H1 (cell line): Measurements from ENCODE around the gene INPP5F. TPM values are rescaled to one million over a fixed set of nuclear protein-coding genes. Genes with fewer than 3 reads are reported as not detected.
A peak's percentile ranks its signal among the peaks of the same experiment; 100 is the strongest.
"Not testable (repeated sequence)": the region's sequence is repeated elsewhere in the genome, so short reads cannot be mapped to it uniquely, and the experiment has no call there.

ENCODE experiments used
- CTCF ChIA-PET: fragments of 300-600 bp; sonication (Branson Sonifier 250); formaldehyde crosslinking; loops from one replicate; lab custom pipeline; 2021; ENCODE audit not compliant: partially characterized antibody; lab: Charles Lee
- POLR2A ChIA-PET: fragments of 300-600 bp; sonication (Branson Sonifier 250); formaldehyde crosslinking; loops from one replicate; lab custom pipeline; 2021; ENCODE audit warnings: inconsistent platforms; ENCODE audit not compliant: partially characterized antibody; lab: Charles Lee
- DNase-seq, 2 experiments: peaks; one replicate each; pipeline versions ENCODE4 v3.0.0 to v3.0.0-alpha.2; 2010 to 2022; ENCODE audit warnings: low spot score in 2 of 2, low read depth in 1 of 2, mixed read lengths in 1 of 2
- FAIRE-seq: peaks from 2 replicates; lab custom pipeline; 2011; peaks lifted over from hg19 to GRCh38; lab: Jason Lieb, UNC
- H2AFZ ChIP-seq: 2 replicates; pipeline ENCODE4 v1.8.1; 2012; ENCODE audit warnings: low read length, inconsistent platforms
- H2AK5ac ChIP-seq: 2 replicates; pipeline ENCODE4 v1.6.1; 2013; ENCODE audit warnings: low read depth, low read length
- H2BK120ac ChIP-seq: replicated peaks from 2 replicates; pipeline ENCODE3; 2013; ENCODE audit warnings: low read depth, low read length, inconsistent platforms
- H2BK12ac ChIP-seq: 2 replicates; pipeline ENCODE4 v1.6.1; 2013; ENCODE audit warnings: low read depth, low read length
- H2BK15ac ChIP-seq: 2 replicates; pipeline ENCODE4 v1.6.1; 2013; ENCODE audit warnings: low read length
- H2BK20ac ChIP-seq: 2 replicates; pipeline ENCODE4 v1.6.1; 2013; ENCODE audit warnings: low read length
- H2BK5ac ChIP-seq: 2 replicates; pipeline ENCODE4 v1.6.1; 2013; ENCODE audit warnings: low read depth, low read length
- H3K14ac ChIP-seq: 2 replicates; pipeline ENCODE4 v1.6.1; 2013; ENCODE audit warnings: inconsistent platforms; ENCODE audit not compliant: insufficient read length
- H3K18ac ChIP-seq: 2 replicates; pipeline ENCODE4 v1.6.1; 2013; ENCODE audit warnings: low read length; ENCODE audit errors: extremely low read depth
- H3K23ac ChIP-seq: 2 replicates; pipeline ENCODE4 v1.6.1; 2013; ENCODE audit warnings: inconsistent platforms; ENCODE audit not compliant: insufficient read length
- H3K23me2 ChIP-seq: 2 replicates; pipeline ENCODE4 v1.6.1; 2013; ENCODE audit warnings: low read depth, low read length
- H3K27ac ChIP-seq: 2 replicates; pipeline ENCODE4 v1.6.1; 2011; ENCODE audit warnings: low read depth, low read length, inconsistent platforms
- H3K27me3 ChIP-seq, 4 experiments: replicated peaks in 1 of 4; 1 replicate in 1 of 4; 2 replicates in 3 of 4; pipeline versions ENCODE4 v1.6.1 to v1.8.1; 2011 to 2013; ENCODE audit warnings: low read length in 3 of 4, mild to moderate bottlenecking in 3 of 4, inconsistent platforms in 2 of 4, mixed read lengths in 2 of 4, moderate library complexity in 1 of 4; ENCODE audit not compliant: control insufficient read depth in 3 of 4, insufficient read depth in 3 of 4; ENCODE audit errors: extremely low read depth in 1 of 4
- H3K36me3 ChIP-seq, 4 experiments: 2 replicates each; pipeline versions ENCODE4 v1.6.1 to v1.8.1; 2011 to 2013; ENCODE audit warnings: mild to moderate bottlenecking in 4 of 4, low read length in 3 of 4, moderate library complexity in 2 of 4, control low read depth in 1 of 4, inconsistent platforms in 1 of 4; ENCODE audit not compliant: insufficient read depth in 4 of 4, control insufficient read depth in 2 of 4
- H3K4ac ChIP-seq: replicated peaks from 2 replicates; pipeline ENCODE3; 2013; ENCODE audit warnings: low read length, low read depth, mixed read lengths, inconsistent platforms; ENCODE audit not compliant: insufficient read length
- H3K4me1 ChIP-seq, 4 experiments: replicated peaks in 1 of 4; 1 replicate in 1 of 4; 2 replicates in 3 of 4; pipeline versions ENCODE4 v1.6.1 to v1.8.1; 2011 to 2013; ENCODE audit warnings: low read length in 3 of 4, inconsistent platforms in 2 of 4, mixed read lengths in 1 of 4; ENCODE audit not compliant: insufficient read depth in 4 of 4, control insufficient read depth in 3 of 4
- H3K4me2 ChIP-seq, 2 experiments: 2 replicates each; pipeline versions ENCODE4 v1.6.1 to v1.8.1; 2011 to 2013; ENCODE audit warnings: low read depth in 2 of 2, low read length in 2 of 2, control low read depth in 1 of 2, inconsistent platforms in 1 of 2, mild to moderate bottlenecking in 1 of 2; ENCODE audit not compliant: insufficient read depth in 1 of 2
- H3K4me3 ChIP-seq, 4 experiments: fragments of 200-600, 300-600 bp in 1 of 4; sonication (generic), shearing (Covaris generic), sonication (Bioruptor Twin) in 1 of 4; 2 replicates each; pipeline versions ENCODE4 v1.5.1 to v1.8.1; 2011 to 2016; ENCODE audit warnings: low read length in 4 of 4, low read depth in 3 of 4, control low read depth in 2 of 4, inconsistent platforms in 2 of 4, mild to moderate bottlenecking in 2 of 4, mixed read lengths in 1 of 4, moderate library complexity in 1 of 4; ENCODE audit not compliant: insufficient read depth in 2 of 4; ENCODE audit errors: extremely low read depth in 1 of 4
- H3K56ac ChIP-seq: replicated peaks from 2 replicates; pipeline ENCODE3; 2013; ENCODE audit warnings: low read depth, mild to moderate bottlenecking, mixed read lengths, low read length, inconsistent platforms; ENCODE audit not compliant: insufficient read length
- H3K79me1 ChIP-seq: 2 replicates; pipeline ENCODE4 v1.6.1; 2013; ENCODE audit warnings: low read depth, low read length, control low read depth
- H3K79me2 ChIP-seq, 2 experiments: 2 replicates each; pipeline versions ENCODE4 v1.6.1 to v1.8.1; 2012 to 2013; ENCODE audit warnings: low read length in 2 of 2, mild to moderate bottlenecking in 2 of 2, inconsistent platforms in 1 of 2; ENCODE audit not compliant: insufficient read depth in 2 of 2, control insufficient read depth in 1 of 2
- H3K9ac ChIP-seq, 4 experiments: replicated peaks in 1 of 4; 1 replicate in 1 of 4; 2 replicates in 3 of 4; pipeline versions ENCODE4 v1.6.1 to v1.8.1; 2011 to 2013; ENCODE audit warnings: low read depth in 3 of 4, low read length in 3 of 4, control low read depth in 2 of 4, mild to moderate bottlenecking in 2 of 4, moderate library complexity in 2 of 4, inconsistent platforms in 1 of 4; ENCODE audit errors: extremely low read depth in 1 of 4
- H3K9me3 ChIP-seq, 2 experiments: 2 replicates each; pipeline versions ENCODE4 v1.6.1 to v1.8.1; 2012 to 2013; ENCODE audit warnings: mild to moderate bottlenecking in 2 of 2, moderate library complexity in 2 of 2, control low read depth in 1 of 2, inconsistent platforms in 1 of 2, low read depth in 1 of 2, low read length in 1 of 2, mixed read lengths in 1 of 2; ENCODE audit not compliant: insufficient read depth in 2 of 2
- H4K20me1 ChIP-seq, 2 experiments: replicated peaks in 1 of 2; 2 replicates each; pipeline versions ENCODE3 to v1.8.1; 2011 to 2013; ENCODE audit warnings: inconsistent platforms in 2 of 2, low read length in 2 of 2, mild to moderate bottlenecking in 1 of 2; ENCODE audit not compliant: insufficient read depth in 2 of 2, control insufficient read depth in 1 of 2
- H4K5ac ChIP-seq: 2 replicates; pipeline ENCODE4 v1.6.1; 2013; ENCODE audit warnings: low read length, low read depth, mixed read lengths, inconsistent platforms; ENCODE audit not compliant: insufficient read length
- H4K8ac ChIP-seq: 2 replicates; pipeline ENCODE4 v1.8.0; 2013; ENCODE audit warnings: mild to moderate bottlenecking, moderate library complexity, low read length, inconsistent platforms; ENCODE audit not compliant: insufficient read depth; ENCODE audit errors: extremely low read depth
- H4K91ac ChIP-seq: replicated peaks from 2 replicates; pipeline ENCODE3; 2013; ENCODE audit warnings: low read length, mixed read lengths, inconsistent platforms; ENCODE audit not compliant: insufficient read length
- BRCA1 ChIP-seq: IDR thresholded peaks from 2 replicates; pipeline ENCODE4 v1.6.1; 2012; ENCODE audit warnings: low read depth, low read length, improper control_type of control experiment
- CEBPB ChIP-seq: IDR thresholded peaks from 2 replicates; pipeline ENCODE4 v1.6.1; 2012; ENCODE audit warnings: low read depth, low read length
- EGR1 ChIP-seq: IDR thresholded peaks from 2 replicates; pipeline ENCODE4 v1.6.1; 2011; ENCODE audit warnings: low read depth, low read length, borderline replicate concordance
- POLR2A ChIP-seq, 2 experiments: IDR thresholded peaks; 1 replicate in 1 of 2; 2 replicates in 1 of 2; pipeline ENCODE4 v1.6.1; 2011; ENCODE audit warnings: low read depth in 2 of 2, low read length in 2 of 2, mild to moderate bottlenecking in 2 of 2; ENCODE audit errors: control extremely low read depth in 1 of 2
- SP4 ChIP-seq: IDR thresholded peaks from 2 replicates; pipeline ENCODE4 v1.6.1; 2012; ENCODE audit warnings: low read length, inconsistent platforms
- SUZ12 ChIP-seq: fragments of 200-600 bp; sonication (generic); IDR thresholded peaks from 2 replicates; pipeline ENCODE4 v1.6.1; 2012; ENCODE audit warnings: mild to moderate bottlenecking, inconsistent platforms, low read length, moderate library complexity, mixed read lengths
- ZNF274 ChIP-seq: IDR thresholded peaks from 2 replicates; pipeline ENCODE4 v1.7.0; 2012; ENCODE audit warnings: low read length, borderline replicate concordance; ENCODE audit errors: extremely low read depth
- WGBS, 2 experiments: shearing (Covaris generic) in 1 of 2; methylation state at CpG; one replicate each; pipeline versions ENCODE4 v1.1.6 to v1.1.7; 2013 to 2015; ENCODE audit warnings: low lambda C conversion rate in 2 of 2, mixed read lengths in 2 of 2, inconsistent platforms in 1 of 2, low coverage in 1 of 2, missing lambda C conversion rate in 1 of 2; ENCODE audit not compliant: insufficient replicate concordance in 2 of 2, insufficient coverage in 1 of 2, insufficient read length in 1 of 2; ENCODE audit errors: extremely low coverage in 1 of 2, missing lambda C conversion rate in 1 of 2; 5-methylcytosine and 5-hydroxymethylcytosine counted together
- polyA plus RNA-seq, 7 experiments: library from polyadenylated mRNA; depleted of rRNA in 3 of 7; stranded (reverse) in 5 of 7; unstranded in 2 of 7; fragments of >200 nt in 5 of 7; fragments of 200-250 nt in 2 of 7; gene quantifications; 1 replicate in 5 of 7; 2 replicates in 1 of 7; 4 replicates in 1 of 7; pipeline versions ENCODE4 v1.2.1 to v1.2.3, GENCODE V29; 2011 to 2013; ENCODE audit warnings: missing spikeins in 2 of 7, mixed read lengths in 2 of 7
- total RNA-seq: library from RNA; stranded (reverse); fragmentation: NEBNext Ultra II Directional; extraction: Animal tissue kit (Norgen Biotek cat#: 25700); gene quantifications from 2 replicates; pipeline ENCODE4 v1.2.1, GENCODE V29; 2021

The INPP5F gene
- total and polyA plus RNA-seq, 2 of the 8 experiments (the other 6 are each of a cell fraction or from before 2014, with no cell fraction given): 50.1 to 101 TPM

GRCh38 chr10:119786117-119786769 is 60.4 kb downstream of the INPP5F start (continued):
- TF ChIP-seq SUZ12 (no peak), ZNF274 (no peak), POLR2A (IDR thresholded peaks at IDR 0.05; ENCODE audit: control extremely low read depth in 1 of 2, low read depth in 2 of 2, low read length in 2 of 2) (no peak), EGR1 (no peak), CEBPB (peak; percentile 97), SP4 (peak; percentile 65; the same call in 1 of the 2 replicates), BRCA1 (no peak)

- H3K27ac ChIP-seq, H3K79me1 ChIP-seq, H4K20me1 ChIP-seq, H3K23ac ChIP-seq, H2BK5ac ChIP-seq, FAIRE-seq, H2AK5ac ChIP-seq, H3K18ac ChIP-seq, H3K56ac ChIP-seq, H2AFZ ChIP-seq, H3K36me3 ChIP-seq, H3K79me2 ChIP-seq, H4K91ac ChIP-seq, H3K4me2 ChIP-seq, H3K4me3 ChIP-seq, H3K9me3 ChIP-seq, DNase-seq, H4K5ac ChIP-seq, H2BK120ac ChIP-seq, H2BK12ac ChIP-seq, H2BK20ac ChIP-seq, H3K4ac ChIP-seq, POLR2A ChIA-PET, H3K4me1 ChIP-seq, CTCF ChIA-PET, H3K9ac ChIP-seq, H2BK15ac ChIP-seq, H4K8ac ChIP-seq, H3K14ac ChIP-seq, H3K23me2 ChIP-seq, H3K27me3 ChIP-seq: not testable (repeated sequence)
- WGBS, 2 experiments: no CpG with 5 or more reads among the region's 32 CpGs
Measured at GRCh38 chr10:119795101-119795500, 69.3 kb downstream of the INPP5F start.
